Measurements from ENCODE around the gene LEFTY2. TPM values are rescaled to one million over a fixed set of nuclear protein-coding genes. Genes with fewer than 3 reads are reported as not detected.

The LEFTY2 gene
- polyA plus RNA-seq, 1 of the 3 experiments (the other 2 are of a cell fraction), result not detected

- TF ChIP-seq REST (IDR thresholded peaks at IDR 0.05; ENCODE audit: low read depth, low read length), result no peak
- no peak for TF ChIP-seq ELF1 (IDR thresholded peaks at IDR 0.05)
- no peak for TF ChIP-seq TEAD4 (IDR thresholded peaks at IDR 0.05; ENCODE audit: borderline replicate concordance, insufficient read depth)
- TF ChIP-seq TCF12 (IDR thresholded peaks at IDR 0.05), result no peak
- TF ChIP-seq CHD2 (IDR thresholded peaks at IDR 0.05; ENCODE audit: low read length, partially characterized antibody), result no peak
Measured at GRCh38 chr1:225914391-225914790, 26.6 kb downstream of the LEFTY2 start (continued).

- Histone ChIP-seq H3K9me3 (no peaks in the 10 kb centered on the region), H3K4me1 (ENCODE audit: control insufficient read depth in 1 of 2, insufficient read depth in 2 of 2, low read depth in 1 of 2, low read length in 1 of 2) (peaks cover 0 to 25% of the 10 kb centered on the region in 2 experiments; a peak in 2 of 4 replicates), H4K20me1 (ENCODE audit: insufficient read depth) (no peaks in the 10 kb centered on the region), H3K27me3 (ENCODE audit: insufficient read depth) (no peaks in the 10 kb centered on the region), H3F3A (replicated peaks; ENCODE audit: insufficient read depth) (no peaks in the 10 kb centered on the region), H3K4me3 (ENCODE audit: low read depth in 2 of 2, low read length in 1 of 2) (no peak overlapping the region), H3K36me3 (replicated peaks in 1 of 2; ENCODE audit: control insufficient read depth in 1 of 2, insufficient read depth in 2 of 2, low read length in 1 of 2) (peaks cover 0 to 4% of the 10 kb centered on the region in 2 experiments), H3K27ac (ENCODE audit: low read depth in 2 of 2, low read length in 1 of 2) (no peak overlapping the region), H3K4me2 (no peak overlapping the region), H3K9me2 (no peaks in the 10 kb centered on the region), H3K79me2 (ENCODE audit: insufficient read depth) (no peaks in the 10 kb centered on the region), H3K9ac (no peak overlapping the region), H2AFZ (ENCODE audit: low read depth) (no peak overlapping the region)
- ChIA-PET POLR2A (no interaction called here), CTCF (interaction anchor here (1.1 kb wide), 1 partner anchor 437 kb away, joined by 3 read pairs; no protein-coding TSS in a partner anchor)
- DNase-seq, result peak; percentile 0
- TF ChIP-seq CHD2 (IDR thresholded peaks at IDR 0.05; ENCODE audit: low read length, partially characterized antibody), result no peak
- TF ChIP-seq POLR2AphosphoS5 (IDR thresholded peaks at IDR 0.05; ENCODE audit: low read depth, low read length), result no peak
- TF ChIP-seq TEAD4 (IDR thresholded peaks at IDR 0.05; ENCODE audit: borderline replicate concordance, insufficient read depth), result no peak
- no peak for TF ChIP-seq ZBTB33 (IDR thresholded peaks at IDR 0.05; ENCODE audit: borderline replicate concordance, low read depth)
- no peak for TF ChIP-seq RAD21 (IDR thresholded peaks at IDR 0.05; ENCODE audit: low read length)
- no peak for TF ChIP-seq RCOR1 (IDR thresholded peaks at IDR 0.05; ENCODE audit: low read length)
- no peak for TF ChIP-seq CTCF (IDR thresholded peaks at IDR 0.05)
- TF ChIP-seq USF1 (IDR thresholded peaks at IDR 0.05; ENCODE audit: borderline replicate concordance, low read depth), result no peak
- TF ChIP-seq TCF12 (IDR thresholded peaks at IDR 0.05), result no peak
- WGBS (ENCODE audit: low lambda C conversion rate), result 92% methylated on average over 39 of the region's 53 CpGs
Measured at GRCh38 chr1:225911191-225912130, 29.6 kb downstream of the LEFTY2 start.

Data from SK-N-SH (cell line).